ENCODE data around the gene NCOA3. TPM values are rescaled to one million over a fixed set of nuclear protein-coding genes. Genes with fewer than 3 reads are reported as not detected.
"Not testable (repeated sequence)": the region's sequence is repeated elsewhere in the genome, so short reads cannot be mapped to it uniquely, and the experiment has no call there.

The NCOA3 gene
- total RNA-seq, 6 donors from 2014 or later, result 27.9 to 54.7 (median 38.9) TPM

- TF ChIP-seq POLR2AphosphoS5 (IDR thresholded peaks at IDR 0.05) (no peak), POLR2A (IDR thresholded peaks at IDR 0.05) (no peak), CTCF (IDR thresholded peaks at IDR 0.05) (no peak), EP300 (IDR thresholded peaks at IDR 0.05) (no peak)
- no peaks in the 10 kb centered on the region for H3K36me3 ChIP-seq
- no peak for ATAC-seq (ENCODE audit: low FRiP score in 2 of 2)
- no peaks in the 10 kb centered on the region for H3K9me3 ChIP-seq
- 95 to 99% methylated on average over 6 of the region's 6 CpGs for WGBS, 2 donors
- no peak for DNase-seq
- H3K4me3 ChIP-seq, result no peak overlapping the region
- no peaks in the 10 kb centered on the region for H3K4me1 ChIP-seq
- no peaks in the 10 kb centered on the region for H3K27me3 ChIP-seq
- H3K27ac ChIP-seq, result no peak overlapping the region
Measured at GRCh38 chr20:47594157-47594556, 92.5 kb downstream of the NCOA3 start.

- H3K36me3 ChIP-seq; H3K9me3 ChIP-seq; H3K4me1 ChIP-seq; ATAC-seq (ENCODE audit: low FRiP score in 2 of 2); H3K27me3 ChIP-seq; DNase-seq; H3K27ac ChIP-seq; H3K4me3 ChIP-seq: not testable (repeated sequence)
- 96 to 97% methylated on average over 10 of the region's 10 CpGs for WGBS, 2 donors
Measured at GRCh38 chr20:47595138-47595537, 93.5 kb downstream of the NCOA3 start.

GRCh38 chr20:47596003-47596571 is 94.4 kb downstream of the NCOA3 start:
- DNase-seq (no peak), ATAC-seq (ENCODE audit: low FRiP score in 2 of 2) (no peak)
- 89 to 92% methylated on average over 6 of the region's 6 CpGs for WGBS, 2 donors
- Histone ChIP-seq H3K4me1 (peaks cover 0 to 5% (median 2%) of the 10 kb centered on the region in 4 donors), H3K4me3 (no peak overlapping the region), H3K9me3 (no peaks in the 10 kb centered on the region), H3K27me3 (no peaks in the 10 kb centered on the region), H3K27ac (no peak overlapping the region), H3K36me3 (no peaks in the 10 kb centered on the region)
- TF ChIP-seq EP300 (IDR thresholded peaks at IDR 0.05) (no peak), POLR2A (IDR thresholded peaks at IDR 0.05) (no peak), CTCF (IDR thresholded peaks at IDR 0.05) (no peak), POLR2AphosphoS5 (IDR thresholded peaks at IDR 0.05) (no peak)

- no peaks in the 10 kb centered on the region for H3K9me3 ChIP-seq
- H3K4me1 ChIP-seq, result peaks cover 0 to 5% (median 2%) of the 10 kb centered on the region in 4 donors
- TF ChIP-seq CTCF (IDR thresholded peaks at IDR 0.05) (no peak), EP300 (IDR thresholded peaks at IDR 0.05) (no peak)
- H3K27me3 ChIP-seq, result no peaks in the 10 kb centered on the region
- H3K36me3 ChIP-seq, result no peaks in the 10 kb centered on the region
- H3K27ac ChIP-seq, result no peak overlapping the region
- DNase-seq (no peak), ATAC-seq (ENCODE audit: low FRiP score in 2 of 2) (no peak)
- no peak overlapping the region for H3K4me3 ChIP-seq
Measured at GRCh38 chr20:47597090-47597489, 95.4 kb downstream of the NCOA3 start.

- 92% methylated on average over 7 of the region's 7 CpGs for WGBS, 2 donors
- H3K4me1 ChIP-seq, result peaks cover 0 to 5% (median 2%) of the 10 kb centered on the region in 4 donors
- H3K27me3 ChIP-seq, result no peaks in the 10 kb centered on the region
- ATAC-seq (ENCODE audit: low FRiP score in 2 of 2) (no peak), DNase-seq (no peak)
- no peak overlapping the region for H3K27ac ChIP-seq
- H3K4me3 ChIP-seq, result no peak overlapping the region
- H3K9me3 ChIP-seq, result no peaks in the 10 kb centered on the region
- TF ChIP-seq EP300 (IDR thresholded peaks at IDR 0.05) (no peak), CTCF (IDR thresholded peaks at IDR 0.05) (no peak), POLR2A (IDR thresholded peaks at IDR 0.05) (no peak), POLR2AphosphoS5 (IDR thresholded peaks at IDR 0.05) (no peak)
- no peaks in the 10 kb centered on the region for H3K36me3 ChIP-seq
Measured at GRCh38 chr20:47598911-47599744, 97.4 kb downstream of the NCOA3 start.
